ENCODE results near the gene SKI.
"Not testable (repeated sequence)": the region's sequence is repeated elsewhere in the genome, so short reads cannot be mapped to it uniquely, and the experiment has no call there.

SKI gene

DNA sequence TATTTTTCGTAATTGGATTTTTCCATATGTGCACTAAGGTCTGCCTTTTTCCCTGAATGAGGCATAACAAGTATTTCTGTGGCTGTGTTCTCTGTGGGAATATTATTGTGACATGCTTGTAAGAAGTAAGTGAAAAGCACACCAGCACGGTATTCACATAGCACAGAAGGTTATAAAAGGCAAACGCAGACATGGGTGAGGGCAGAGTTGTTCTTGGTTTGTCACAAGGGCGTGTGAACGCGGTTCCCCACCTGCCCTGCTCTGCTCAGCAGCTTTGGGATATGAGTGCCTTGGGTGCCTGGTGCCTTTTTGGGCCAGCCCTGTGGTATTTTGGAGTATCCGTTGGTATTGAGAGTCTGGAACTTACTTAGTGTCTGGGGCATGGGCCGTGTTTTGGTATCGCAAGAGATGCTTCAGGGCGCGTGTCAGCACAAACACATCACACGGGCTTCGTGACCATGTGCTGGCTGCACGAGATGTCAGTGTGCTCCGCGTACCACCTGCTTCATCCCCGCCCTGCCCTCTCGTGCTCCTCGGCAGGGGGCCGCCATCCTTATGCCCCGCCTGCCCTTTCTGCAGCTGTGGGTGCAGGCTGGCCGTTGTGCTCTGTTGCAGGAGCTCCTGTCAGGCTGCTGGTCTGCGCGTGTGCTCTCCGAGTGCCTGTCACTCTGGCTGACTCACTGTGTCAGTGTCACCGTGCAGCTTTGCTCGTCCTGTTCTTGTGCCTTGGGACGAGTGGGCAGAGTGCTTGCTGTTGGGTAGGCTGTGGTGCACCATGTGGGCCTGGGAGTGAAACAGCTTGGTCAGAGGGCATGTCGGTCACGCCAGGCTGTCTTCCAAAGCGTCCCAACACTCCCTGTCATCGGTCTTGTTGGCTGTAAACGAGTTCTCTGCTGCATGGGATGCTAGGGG lies 15.0 kb downstream of the SKI start:
- Histone ChIP-seq H3K27ac (peak overlapping the region; percentile 3 to 49), H3K4me3 (peak overlapping the region; percentile 50)
- peak; percentile 70 for DNase-seq (ENCODE audit: low spot score)
- TF ChIP-seq, protein P1, sequence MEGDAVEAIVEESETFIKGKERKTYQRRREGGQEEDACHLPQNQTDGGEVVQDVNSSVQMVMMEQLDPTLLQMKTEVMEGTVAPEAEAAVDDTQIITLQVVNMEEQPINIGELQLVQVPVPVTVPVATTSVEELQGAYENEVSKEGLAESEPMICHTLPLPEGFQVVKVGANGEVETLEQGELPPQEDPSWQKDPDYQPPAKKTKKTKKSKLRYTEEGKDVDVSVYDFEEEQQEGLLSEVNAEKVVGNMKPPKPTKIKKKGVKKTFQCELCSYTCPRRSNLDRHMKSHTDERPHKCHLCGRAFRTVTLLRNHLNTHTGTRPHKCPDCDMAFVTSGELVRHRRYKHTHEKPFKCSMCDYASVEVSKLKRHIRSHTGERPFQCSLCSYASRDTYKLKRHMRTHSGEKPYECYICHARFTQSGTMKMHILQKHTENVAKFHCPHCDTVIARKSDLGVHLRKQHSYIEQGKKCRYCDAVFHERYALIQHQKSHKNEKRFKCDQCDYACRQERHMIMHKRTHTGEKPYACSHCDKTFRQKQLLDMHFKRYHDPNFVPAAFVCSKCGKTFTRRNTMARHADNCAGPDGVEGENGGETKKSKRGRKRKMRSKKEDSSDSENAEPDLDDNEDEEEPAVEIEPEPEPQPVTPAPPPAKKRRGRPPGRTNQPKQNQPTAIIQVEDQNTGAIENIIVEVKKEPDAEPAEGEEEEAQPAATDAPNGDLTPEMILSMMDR (IDR thresholded peaks at IDR 0.05), result no peak

DNA sequence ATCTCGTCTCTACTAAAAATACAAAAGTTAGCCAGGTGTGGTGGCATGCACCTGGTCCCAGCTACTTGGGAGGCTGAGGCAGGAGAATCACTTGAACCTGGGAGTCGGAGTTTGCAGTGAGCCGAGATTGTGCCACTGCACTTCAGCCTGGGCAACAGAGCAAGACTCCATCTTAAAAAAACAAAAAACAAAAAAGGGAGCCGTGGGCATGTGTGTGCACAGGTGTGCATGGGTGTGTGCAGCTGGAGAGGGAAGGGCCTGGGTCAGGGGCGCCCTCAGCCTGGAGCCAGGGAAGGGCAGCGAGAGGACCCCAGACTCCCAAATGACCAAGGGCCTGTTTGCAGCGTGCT lies 18.9 kb downstream of the SKI start:
- peak overlapping the region in 1 of 2 donors; percentile 71 for H3K27ac ChIP-seq
- peak overlapping the region; percentile 61 for H3K4me3 ChIP-seq
- not testable (repeated sequence) for DNase-seq (ENCODE audit: low spot score)

DNA sequence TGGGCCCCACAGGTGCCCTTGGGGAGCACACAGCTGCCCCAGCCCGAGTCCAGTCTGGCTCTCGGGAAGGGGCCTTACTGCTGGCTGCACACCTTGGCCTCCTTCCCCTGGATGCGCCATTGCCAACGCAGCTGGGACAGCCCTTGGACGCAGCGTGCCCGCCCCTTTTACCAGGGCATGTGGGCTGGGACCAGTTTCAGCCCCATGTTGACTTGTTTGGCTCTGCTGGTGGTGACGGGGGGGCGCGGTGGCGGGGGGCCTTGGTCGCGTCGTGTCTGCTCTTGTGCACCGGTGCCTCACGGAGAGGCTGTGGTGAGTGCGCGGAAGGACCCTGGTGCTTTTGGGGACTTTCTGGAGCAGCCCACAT lies 19.6 kb downstream of the SKI start:
- TF ChIP-seq, protein P1 (IDR thresholded peaks at IDR 0.05), result no peak
- Histone ChIP-seq H3K27ac (peak overlapping the region in 1 of 2 donors; percentile 35), H3K4me3 (peak overlapping the region; percentile 35)
- DNase-seq (ENCODE audit: low spot score), result no peak

GRCh38 chr1:2248127-2248826 lies 20.2 kb downstream of the SKI start:
- TF ChIP-seq, protein P1 (IDR thresholded peaks at IDR 0.05), result no peak
- DNase-seq (ENCODE audit: low spot score), result no peak
- peak overlapping the region in 1 of 2 donors; percentile 35 for H3K27ac ChIP-seq
- H3K4me3 ChIP-seq, result peak overlapping the region; percentile 35

- TF ChIP-seq, protein P1 (IDR thresholded peaks at IDR 0.05), result no peak
- DNase-seq (ENCODE audit: low spot score), result no peak
- H3K27ac ChIP-seq, result peak overlapping the region in 1 of 2 donors; percentile 15
- peak overlapping the region; percentile 28 for H3K4me3 ChIP-seq
Measured at GRCh38 chr1:2248854-2249558, 20.9 kb downstream of the SKI start.

DNA sequence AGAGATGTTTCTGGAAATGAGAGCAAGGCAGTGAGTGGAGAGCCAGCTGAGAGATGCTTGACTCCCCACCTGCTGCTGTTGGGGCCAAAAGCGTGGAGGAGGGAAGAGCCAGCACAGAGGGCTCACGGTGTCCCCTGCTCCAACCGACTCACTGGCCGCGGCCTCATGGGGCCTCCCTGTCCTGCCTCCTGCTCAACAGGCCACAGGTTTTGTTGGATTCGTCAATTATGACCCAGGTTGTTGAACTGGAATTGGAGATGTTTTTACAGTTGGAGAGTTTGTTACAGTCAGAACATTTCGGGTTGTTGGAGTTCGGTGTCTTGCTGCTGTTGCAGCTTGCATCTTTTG lies 21.4 kb downstream of the SKI start:
- Histone ChIP-seq H3K4me3 (peak overlapping the region; percentile 28), H3K27ac (peak overlapping the region in 1 of 2 donors; percentile 15)
- TF ChIP-seq, protein P1 (IDR thresholded peaks at IDR 0.05), result no peak
- no peak for DNase-seq (ENCODE audit: low spot score)

- Histone ChIP-seq H3K4me3 (peak overlapping the region; percentile 46), H3K27ac (peak overlapping the region in 1 of 2 donors; percentile 19)
- TF ChIP-seq, protein P1 (IDR thresholded peaks at IDR 0.05), result no peak
- no peak for DNase-seq (ENCODE audit: low spot score)
Measured at GRCh38 chr1:2250721-2251281, 22.7 kb downstream of the SKI start.
